ENCODE data around the gene SMAD7. TPM values are rescaled to one million over a fixed set of nuclear protein-coding genes. Genes with fewer than 3 reads are reported as not detected.

Gene SMAD7
- total RNA-seq, 4 donors from 2014 or later, result 22.4 to 48.4 (median 29.3) TPM

GRCh38 chr18:48909721-48910120 lies 41.0 kb downstream of the SMAD7 start:
- TF ChIP-seq CTCF (IDR thresholded peaks at IDR 0.05) (no peak), POLR2A (IDR thresholded peaks at IDR 0.05) (no peak)
- no peaks in the 10 kb centered on the region for H3K27me3 ChIP-seq
- H3K4me3 ChIP-seq, result no peak overlapping the region
- H3K9me3 ChIP-seq, result no peaks in the 10 kb centered on the region
- intact Hi-C loops (cut with DNase I; ENCODE audit: low total_unique reads), result no loop called here
- no peak for DNase-seq
- H3K36me3 ChIP-seq, result no peaks in the 10 kb centered on the region
- H3K27ac ChIP-seq, result no peak overlapping the region
- no peaks in the 10 kb centered on the region for H3K4me1 ChIP-seq

- no peak overlapping the region for H3K27ac ChIP-seq
- intact Hi-C loops (cut with DNase I; ENCODE audit: low total_unique reads), result no loop called here
- DNase-seq, result no peak
These were observed 41.8 kb downstream of the SMAD7 start for GRCh38 chr18:48908916-48909315.

GRCh38 chr18:48905513-48905912 lies 45.3 kb downstream of the SMAD7 start:
- Histone ChIP-seq H3K4me1 (peaks cover 0 to 10% of the 10 kb centered on the region in 2 donors), H3K4me3 (no peak overlapping the region), H3K36me3 (no peaks in the 10 kb centered on the region), H3K27ac (no peak overlapping the region), H3K27me3 (no peaks in the 10 kb centered on the region), H3K9me3 (no peaks in the 10 kb centered on the region)
- intact Hi-C loops (cut with DNase I; ENCODE audit: low total_unique reads), result no loop called here
- no peak for TF ChIP-seq POLR2A (IDR thresholded peaks at IDR 0.05)
- no peak for TF ChIP-seq CTCF (IDR thresholded peaks at IDR 0.05)
- no peak for DNase-seq

More at GRCh38 chr18:48908916-48909315, 41.8 kb downstream of the SMAD7 start:
- Histone ChIP-seq H3K36me3 (no peaks in the 10 kb centered on the region), H3K9me3 (no peaks in the 10 kb centered on the region), H3K4me1 (no peaks in the 10 kb centered on the region), H3K27me3 (no peaks in the 10 kb centered on the region), H3K4me3 (no peak overlapping the region)
- TF ChIP-seq CTCF (IDR thresholded peaks at IDR 0.05), result no peak
- no peak for TF ChIP-seq POLR2A (IDR thresholded peaks at IDR 0.05)

- Histone ChIP-seq H3K36me3 (no peaks in the 10 kb centered on the region), H3K27ac (no peak overlapping the region), H3K27me3 (no peaks in the 10 kb centered on the region), H3K4me3 (no peak overlapping the region), H3K4me1 (peaks cover 0 to 10% of the 10 kb centered on the region in 2 donors), H3K9me3 (no peaks in the 10 kb centered on the region)
- DNase-seq, result no peak
- intact Hi-C loops (cut with DNase I; ENCODE audit: low total_unique reads), result no loop called here
- no peak for TF ChIP-seq CTCF (IDR thresholded peaks at IDR 0.05)
- no peak for TF ChIP-seq POLR2A (IDR thresholded peaks at IDR 0.05)
These were observed 45.8 kb downstream of the SMAD7 start for GRCh38 chr18:48904847-48905394.

- intact Hi-C loops (cut with DNase I; ENCODE audit: low total_unique reads), result no loop called here
- Histone ChIP-seq H3K27me3 (no peaks in the 10 kb centered on the region), H3K36me3 (no peaks in the 10 kb centered on the region), H3K9me3 (no peaks in the 10 kb centered on the region), H3K4me1 (peaks cover 0 to 10% of the 10 kb centered on the region in 2 donors), H3K27ac (no peak overlapping the region), H3K4me3 (no peak overlapping the region)
- DNase-seq, result no peak
- TF ChIP-seq CTCF (IDR thresholded peaks at IDR 0.05) (no peak), POLR2A (IDR thresholded peaks at IDR 0.05) (no peak)
These were observed 46.7 kb downstream of the SMAD7 start for GRCh38 chr18:48904091-48904490.
